Neural cell (in vitro differentiated cells): ENCODE results near the gene PTPRN2. TPM values are rescaled to one million over a fixed set of nuclear protein-coding genes. Genes with fewer than 3 reads are reported as not detected.

Experiments
- H2AFZ ChIP-seq: fragments of 200-600, 300-800 bp; sonication (generic), shearing (Covaris generic); 2 replicates; pipeline ENCODE4 v1.6.0; 2014; ENCODE audit warnings: low read depth, mild to moderate bottlenecking, antibody characterized with exemption, low read length, moderate library complexity
- H3F3A ChIP-seq: fragments of 200-600 bp; shearing (Covaris generic); 2 replicates; pipeline ENCODE4 v1.6.1; 2016; ENCODE audit warnings: mild to moderate bottlenecking, moderate library complexity, mixed read lengths, antibody characterized with exemption, low read length; ENCODE audit not compliant: insufficient read depth, poor library complexity, severe bottlenecking
- H3K27ac ChIP-seq: fragments of 200-600, 300-800 bp; sonication (generic), shearing (Covaris generic); 2 replicates; pipeline ENCODE4 v1.5.1; 2014; ENCODE audit warnings: mild to moderate bottlenecking, low read length, moderate library complexity
- H3K27me3 ChIP-seq: fragments of 300-800, 200-600 bp; sonication (generic), shearing (Covaris generic); 2 replicates; pipeline ENCODE4 v1.6.0; 2014; ENCODE audit warnings: mild to moderate bottlenecking, low read depth, low read length, moderate library complexity; ENCODE audit not compliant: insufficient read depth
- H3K36me3 ChIP-seq: fragments of 300-800, 200-600 bp; sonication (generic), shearing (Covaris generic); 2 replicates; pipeline ENCODE4 v1.5.1; 2014; ENCODE audit warnings: mild to moderate bottlenecking, antibody characterized with exemption, low read length, moderate library complexity; ENCODE audit not compliant: insufficient read depth
- H3K4me2 ChIP-seq: fragments of 300-800, 200-600 bp; sonication (generic), shearing (Covaris generic); 2 replicates; pipeline ENCODE4 v1.6.0; 2014; ENCODE audit warnings: mild to moderate bottlenecking, low read length
- H3K4me3 ChIP-seq: fragments of 300-800, 200-600 bp; sonication (generic), shearing (Covaris generic); 2 replicates; pipeline ENCODE4 v1.5.1; 2014; ENCODE audit warnings: mild to moderate bottlenecking, low read length, moderate library complexity
- H3K79me2 ChIP-seq: fragments of 200-600 bp; shearing (Covaris generic); replicated peaks from 2 replicates; pipeline ENCODE4 v1.6.0; 2014; ENCODE audit warnings: mild to moderate bottlenecking, low read length, moderate library complexity; ENCODE audit not compliant: insufficient read depth
- H3K9ac ChIP-seq: fragments of 300-800, 200-600 bp; sonication (generic), shearing (Covaris generic); 2 replicates; pipeline ENCODE4 v1.6.1; 2016; ENCODE audit warnings: mild to moderate bottlenecking, low read length, mixed read lengths
- H3K9me2 ChIP-seq: fragments of 200-600 bp; shearing (Covaris generic); 2 replicates; pipeline ENCODE4 v1.6.1; 2016; ENCODE audit warnings: mild to moderate bottlenecking, low read length, mixed read lengths; ENCODE audit not compliant: insufficient read depth
- H3K9me3 ChIP-seq: fragments of 200-600, 300-800 bp; sonication (generic), shearing (Covaris generic); 2 replicates; pipeline ENCODE4 v1.6.1; 2016; ENCODE audit warnings: mild to moderate bottlenecking, mixed run types, low read length, moderate library complexity, mixed read lengths
- H4K20me1 ChIP-seq: fragments of 200-600 bp; shearing (Covaris generic); 2 replicates; pipeline ENCODE4 v1.6.1; 2016; ENCODE audit warnings: mild to moderate bottlenecking, mixed run types; ENCODE audit not compliant: insufficient read depth
- MXI1 ChIP-seq: fragments of 450-650 bp; conservative IDR thresholded peaks from 2 replicates; pipeline ENCODE4 v1.6.1; 2014; ENCODE audit warnings: antibody characterized with exemption, mild to moderate bottlenecking; ENCODE audit not compliant: poor library complexity, severe bottlenecking
- POLR2AphosphoS5 ChIP-seq: IDR thresholded peaks from 2 replicates; pipeline ENCODE4 v1.6.1; 2012
- SMC3 ChIP-seq: fragments of 450-650 bp; conservative IDR thresholded peaks from 2 replicates; pipeline ENCODE4 v1.6.1; 2014; ENCODE audit warnings: antibody characterized with exemption, mild to moderate bottlenecking, moderate library complexity; ENCODE audit not compliant: poor library complexity
- TAF1 ChIP-seq: IDR thresholded peaks from 2 replicates; pipeline ENCODE4 v1.6.1; 2012; ENCODE audit warnings: low read depth
- polyA plus RNA-seq: library from polyadenylated mRNA; depleted of rRNA; stranded (reverse); fragments of >200 nt; gene quantifications from 2 replicates; pipeline ENCODE4 v1.2.3, GENCODE V29; 2014
- TF ChIP-seq, protein P1 (sequence below): IDR thresholded peaks from 2 replicates; pipeline ENCODE4 v1.6.1; 2012; ENCODE audit warnings: borderline replicate concordance
- TF ChIP-seq, protein P2 (sequence below): fragments of 450-650 bp; IDR thresholded peaks from 2 replicates; pipeline ENCODE4 v1.5.1; 2014; ENCODE audit warnings: antibody characterized with exemption, mild to moderate bottlenecking, moderate library complexity; ENCODE audit not compliant: poor library complexity, severe bottlenecking

PTPRN2 gene
- polyA plus RNA-seq, 1 donor from 2014 or later: 31.0 TPM

- TF ChIP-seq TAF1: no peak
- no peak for TF ChIP-seq MXI1
- no peaks in the 10 kb centered on the region for H3K79me2 ChIP-seq
- H3K9ac ChIP-seq: no peak overlapping the region
These were observed 16.4 kb upstream of the PTPRN2 start for GRCh38 chr7:158603773-158604755.

GRCh38 chr7:158602905-158603772, 15.5 kb upstream of the PTPRN2 start:
- Histone ChIP-seq H3K4me3 (no peak overlapping the region), H3K9ac (no peak overlapping the region), H3K4me2 (no peak overlapping the region), H3F3A (no peaks in the 10 kb centered on the region), H3K27ac (no peak overlapping the region), H2AFZ (no peak overlapping the region), H3K9me3 (no peaks in the 10 kb centered on the region), H3K79me2 (no peaks in the 10 kb centered on the region), H3K27me3 (no peaks in the 10 kb centered on the region), H3K36me3 (no peaks in the 10 kb centered on the region), H4K20me1 (no peaks in the 10 kb centered on the region), H3K9me2 (no peaks in the 10 kb centered on the region)
- TF ChIP-seq, protein P1, sequence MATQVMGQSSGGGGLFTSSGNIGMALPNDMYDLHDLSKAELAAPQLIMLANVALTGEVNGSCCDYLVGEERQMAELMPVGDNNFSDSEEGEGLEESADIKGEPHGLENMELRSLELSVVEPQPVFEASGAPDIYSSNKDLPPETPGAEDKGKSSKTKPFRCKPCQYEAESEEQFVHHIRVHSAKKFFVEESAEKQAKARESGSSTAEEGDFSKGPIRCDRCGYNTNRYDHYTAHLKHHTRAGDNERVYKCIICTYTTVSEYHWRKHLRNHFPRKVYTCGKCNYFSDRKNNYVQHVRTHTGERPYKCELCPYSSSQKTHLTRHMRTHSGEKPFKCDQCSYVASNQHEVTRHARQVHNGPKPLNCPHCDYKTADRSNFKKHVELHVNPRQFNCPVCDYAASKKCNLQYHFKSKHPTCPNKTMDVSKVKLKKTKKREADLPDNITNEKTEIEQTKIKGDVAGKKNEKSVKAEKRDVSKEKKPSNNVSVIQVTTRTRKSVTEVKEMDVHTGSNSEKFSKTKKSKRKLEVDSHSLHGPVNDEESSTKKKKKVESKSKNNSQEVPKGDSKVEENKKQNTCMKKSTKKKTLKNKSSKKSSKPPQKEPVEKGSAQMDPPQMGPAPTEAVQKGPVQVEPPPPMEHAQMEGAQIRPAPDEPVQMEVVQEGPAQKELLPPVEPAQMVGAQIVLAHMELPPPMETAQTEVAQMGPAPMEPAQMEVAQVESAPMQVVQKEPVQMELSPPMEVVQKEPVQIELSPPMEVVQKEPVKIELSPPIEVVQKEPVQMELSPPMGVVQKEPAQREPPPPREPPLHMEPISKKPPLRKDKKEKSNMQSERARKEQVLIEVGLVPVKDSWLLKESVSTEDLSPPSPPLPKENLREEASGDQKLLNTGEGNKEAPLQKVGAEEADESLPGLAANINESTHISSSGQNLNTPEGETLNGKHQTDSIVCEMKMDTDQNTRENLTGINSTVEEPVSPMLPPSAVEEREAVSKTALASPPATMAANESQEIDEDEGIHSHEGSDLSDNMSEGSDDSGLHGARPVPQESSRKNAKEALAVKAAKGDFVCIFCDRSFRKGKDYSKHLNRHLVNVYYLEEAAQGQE: no peak
- TF ChIP-seq SMC3 (no peak), MXI1 (no peak), POLR2AphosphoS5 (no peak)
- TF ChIP-seq, protein P2, sequence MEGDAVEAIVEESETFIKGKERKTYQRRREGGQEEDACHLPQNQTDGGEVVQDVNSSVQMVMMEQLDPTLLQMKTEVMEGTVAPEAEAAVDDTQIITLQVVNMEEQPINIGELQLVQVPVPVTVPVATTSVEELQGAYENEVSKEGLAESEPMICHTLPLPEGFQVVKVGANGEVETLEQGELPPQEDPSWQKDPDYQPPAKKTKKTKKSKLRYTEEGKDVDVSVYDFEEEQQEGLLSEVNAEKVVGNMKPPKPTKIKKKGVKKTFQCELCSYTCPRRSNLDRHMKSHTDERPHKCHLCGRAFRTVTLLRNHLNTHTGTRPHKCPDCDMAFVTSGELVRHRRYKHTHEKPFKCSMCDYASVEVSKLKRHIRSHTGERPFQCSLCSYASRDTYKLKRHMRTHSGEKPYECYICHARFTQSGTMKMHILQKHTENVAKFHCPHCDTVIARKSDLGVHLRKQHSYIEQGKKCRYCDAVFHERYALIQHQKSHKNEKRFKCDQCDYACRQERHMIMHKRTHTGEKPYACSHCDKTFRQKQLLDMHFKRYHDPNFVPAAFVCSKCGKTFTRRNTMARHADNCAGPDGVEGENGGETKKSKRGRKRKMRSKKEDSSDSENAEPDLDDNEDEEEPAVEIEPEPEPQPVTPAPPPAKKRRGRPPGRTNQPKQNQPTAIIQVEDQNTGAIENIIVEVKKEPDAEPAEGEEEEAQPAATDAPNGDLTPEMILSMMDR: no peak

More at GRCh38 chr7:158603773-158604755, 16.4 kb upstream of the PTPRN2 start:
- H3K27me3 ChIP-seq: no peaks in the 10 kb centered on the region
- no peak overlapping the region for H3K4me2 ChIP-seq
- H2AFZ ChIP-seq: no peak overlapping the region
- no peaks in the 10 kb centered on the region for H3K9me3 ChIP-seq
- H4K20me1 ChIP-seq: no peaks in the 10 kb centered on the region
- H3K36me3 ChIP-seq: no peaks in the 10 kb centered on the region
- H3K9me2 ChIP-seq: no peaks in the 10 kb centered on the region
- no peaks in the 10 kb centered on the region for H3F3A ChIP-seq
- H3K4me3 ChIP-seq: no peak overlapping the region
- H3K27ac ChIP-seq: no peak overlapping the region
